Measurements from ENCODE around the gene FLRT2. TPM values are rescaled to one million over a fixed set of nuclear protein-coding genes. Genes with fewer than 3 reads are reported as not detected.

FLRT2 gene
- total RNA-seq, 6 experiments from 2014 or later: 31.1 to 59.0 (median 37.1) TPM

DNA sequence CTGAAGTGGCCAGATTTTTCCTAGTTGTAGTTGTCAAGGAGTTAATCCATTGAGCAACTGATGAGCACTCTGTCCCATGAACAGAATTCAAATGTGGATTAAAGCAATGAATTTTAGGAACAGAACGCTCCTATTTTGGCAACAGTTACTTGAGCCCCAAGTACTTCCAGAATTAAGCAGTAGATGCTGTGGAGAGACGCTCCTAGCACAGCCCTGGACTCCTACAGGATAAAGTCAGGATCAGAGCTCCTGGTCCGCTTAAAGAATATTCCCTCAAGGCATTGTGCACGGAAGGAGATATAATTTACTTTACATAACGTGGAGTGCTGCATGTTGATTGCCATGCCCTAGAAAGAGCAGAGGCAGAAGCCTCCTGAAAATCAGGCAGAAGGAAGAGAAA lies 53.4 kb downstream of the FLRT2 start:
- Mint-ChIP-seq H3K27me3 (ENCODE audit: insufficient read depth) (no peaks in the 10 kb centered on the region; the same call in 1 of the 2 replicates), H3K4me3 (no peak overlapping the region; the same call in 1 of the 2 replicates), H3K4me1 (ENCODE audit: low read depth) (peaks cover 77% of the 10 kb centered on the region), H3K27ac (0 out of 2 replicates have a peak overlapping the region, but pooled peaks have one; percentile 7), H3K9me3 (no peaks in the 10 kb centered on the region), H3K36me3 (ENCODE audit: low read depth) (peaks cover 18% of the 10 kb centered on the region)
- TF ChIP-seq, protein P1, sequence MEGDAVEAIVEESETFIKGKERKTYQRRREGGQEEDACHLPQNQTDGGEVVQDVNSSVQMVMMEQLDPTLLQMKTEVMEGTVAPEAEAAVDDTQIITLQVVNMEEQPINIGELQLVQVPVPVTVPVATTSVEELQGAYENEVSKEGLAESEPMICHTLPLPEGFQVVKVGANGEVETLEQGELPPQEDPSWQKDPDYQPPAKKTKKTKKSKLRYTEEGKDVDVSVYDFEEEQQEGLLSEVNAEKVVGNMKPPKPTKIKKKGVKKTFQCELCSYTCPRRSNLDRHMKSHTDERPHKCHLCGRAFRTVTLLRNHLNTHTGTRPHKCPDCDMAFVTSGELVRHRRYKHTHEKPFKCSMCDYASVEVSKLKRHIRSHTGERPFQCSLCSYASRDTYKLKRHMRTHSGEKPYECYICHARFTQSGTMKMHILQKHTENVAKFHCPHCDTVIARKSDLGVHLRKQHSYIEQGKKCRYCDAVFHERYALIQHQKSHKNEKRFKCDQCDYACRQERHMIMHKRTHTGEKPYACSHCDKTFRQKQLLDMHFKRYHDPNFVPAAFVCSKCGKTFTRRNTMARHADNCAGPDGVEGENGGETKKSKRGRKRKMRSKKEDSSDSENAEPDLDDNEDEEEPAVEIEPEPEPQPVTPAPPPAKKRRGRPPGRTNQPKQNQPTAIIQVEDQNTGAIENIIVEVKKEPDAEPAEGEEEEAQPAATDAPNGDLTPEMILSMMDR (IDR thresholded peaks at IDR 0.05): no peak
- DNase-seq: no peak

DNA sequence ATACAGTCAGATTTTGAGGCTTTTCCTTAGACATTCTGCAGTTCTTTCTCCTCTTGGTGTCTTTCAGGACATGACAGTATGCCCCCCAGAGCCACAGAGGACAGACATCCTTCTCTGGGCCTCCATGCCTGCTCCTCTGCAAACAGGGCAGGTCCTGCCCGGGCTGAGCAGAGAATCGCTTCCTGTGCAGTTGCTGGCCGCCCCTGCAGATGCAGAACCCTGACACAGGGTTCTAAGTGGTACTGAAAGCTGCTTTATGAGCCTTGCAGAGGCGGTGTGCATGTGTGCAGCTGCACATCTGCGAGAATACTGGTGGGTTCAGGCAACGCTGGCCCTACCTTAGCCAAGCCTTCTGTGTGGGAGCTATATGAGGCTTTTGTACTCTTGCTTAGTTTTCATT lies 54.5 kb downstream of the FLRT2 start:
- Mint-ChIP-seq H3K27me3 (ENCODE audit: insufficient read depth) (no peaks in the 10 kb centered on the region; the same call in 1 of the 2 replicates), H3K9me3 (peaks cover 1% of the 10 kb centered on the region; the same call in 1 of the 2 replicates), H3K4me1 (ENCODE audit: low read depth) (peaks cover 80% of the 10 kb centered on the region), H3K4me3 (no peak overlapping the region), H3K27ac (no peak overlapping the region), H3K36me3 (ENCODE audit: low read depth) (peaks cover 29% of the 10 kb centered on the region)
- no peak for DNase-seq
- TF ChIP-seq, protein P1 (IDR thresholded peaks at IDR 0.05): no peak

DNA sequence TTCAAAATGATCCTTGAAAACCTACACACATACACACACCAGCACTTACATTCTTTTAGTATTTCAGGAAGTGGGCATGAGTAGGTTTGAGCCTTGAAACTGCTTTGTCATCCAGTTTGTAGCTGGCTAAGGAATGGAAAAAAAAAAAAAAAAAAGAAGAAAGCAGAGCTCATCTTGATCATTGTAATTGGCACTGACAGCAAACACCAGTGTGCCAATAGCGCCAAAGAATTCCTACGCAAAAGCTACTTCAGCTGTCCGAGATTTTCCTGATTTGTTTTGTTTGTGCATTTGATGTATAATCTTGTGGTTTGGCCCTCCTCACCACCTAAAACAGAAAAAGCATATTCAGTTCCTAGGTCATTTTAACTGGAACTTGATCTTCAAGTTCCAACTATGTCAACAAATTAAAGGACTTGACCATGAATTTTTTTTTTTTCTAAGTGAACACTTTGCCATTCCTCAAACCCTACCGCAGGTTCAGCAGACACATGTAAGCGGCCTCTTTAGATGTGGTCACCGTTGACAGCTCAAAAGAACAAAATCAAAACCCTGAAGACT lies 57.3 kb downstream of the FLRT2 start:
- Mint-ChIP-seq H3K36me3 (ENCODE audit: low read depth) (peaks cover 40% of the 10 kb centered on the region), H3K4me1 (ENCODE audit: low read depth) (peaks cover 70% of the 10 kb centered on the region), H3K27ac (peak overlapping the region; percentile 87), H3K27me3 (ENCODE audit: insufficient read depth) (no peaks in the 10 kb centered on the region), H3K9me3 (peaks cover 16% of the 10 kb centered on the region), H3K4me3 (peak overlapping the region; percentile 64)
- TF ChIP-seq, protein P1 (IDR thresholded peaks at IDR 0.05): no peak
- peak; percentile 85 for DNase-seq

DNA sequence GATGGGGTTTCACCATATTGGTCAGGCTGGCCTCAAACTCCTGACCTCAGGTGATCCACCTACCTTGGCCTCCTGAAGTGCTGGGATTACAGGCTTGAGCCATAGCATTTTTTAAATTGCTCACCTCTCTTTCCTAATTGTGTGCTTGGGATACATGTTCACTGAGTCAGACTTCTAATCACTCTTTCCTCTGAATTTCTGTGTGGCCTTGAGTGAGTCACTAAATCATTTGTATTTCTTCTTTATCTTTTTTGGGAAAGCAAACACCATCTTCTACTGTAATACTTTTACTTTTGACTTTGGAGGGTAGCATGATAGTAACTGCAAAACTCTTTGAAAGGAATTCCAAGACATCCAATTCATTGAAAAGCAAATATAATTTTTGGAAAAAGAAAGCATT lies 60.8 kb downstream of the FLRT2 start:
- Mint-ChIP-seq H3K27ac (no peak overlapping the region), H3K36me3 (ENCODE audit: low read depth) (peaks cover 50% of the 10 kb centered on the region), H3K4me3 (0 out of 2 replicates have a peak overlapping the region, but pooled peaks have one; percentile 3), H3K9me3 (peaks cover 16% of the 10 kb centered on the region), H3K4me1 (ENCODE audit: low read depth) (peaks cover 48% of the 10 kb centered on the region), H3K27me3 (ENCODE audit: insufficient read depth) (no peaks in the 10 kb centered on the region)
- TF ChIP-seq, protein P1 (IDR thresholded peaks at IDR 0.05): no peak
- peak; percentile 32 for DNase-seq

DNA sequence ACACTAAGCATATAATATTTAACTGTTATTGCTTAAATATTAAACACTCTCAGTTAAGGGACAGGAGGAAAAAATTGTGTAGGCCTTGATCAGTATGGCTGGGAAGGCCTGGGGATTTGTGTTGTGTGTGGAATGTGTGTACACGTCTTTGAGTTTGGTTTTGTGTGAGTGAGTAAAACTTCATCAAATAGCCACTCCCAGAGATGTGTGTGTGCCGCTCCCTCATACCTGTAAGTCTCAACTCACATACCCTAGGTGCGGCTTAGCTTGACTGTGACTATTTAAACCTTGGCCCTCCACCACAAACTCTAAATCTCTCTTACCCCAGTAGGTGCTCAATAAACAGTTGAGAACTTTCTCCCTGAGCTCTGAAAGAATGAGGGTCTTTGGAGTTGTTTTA lies 64.3 kb downstream of the FLRT2 start:
- Mint-ChIP-seq H3K4me3 (no peak overlapping the region), H3K9me3 (peaks cover 16% of the 10 kb centered on the region), H3K27me3 (ENCODE audit: insufficient read depth) (no peaks in the 10 kb centered on the region), H3K4me1 (ENCODE audit: low read depth) (peaks cover 34% of the 10 kb centered on the region), H3K36me3 (ENCODE audit: low read depth) (peaks cover 53% of the 10 kb centered on the region), H3K27ac (no peak overlapping the region)
- TF ChIP-seq, protein P1 (IDR thresholded peaks at IDR 0.05): no peak
- no peak for DNase-seq

Data from HFFc6 (cell line).